HG03045 (cell line): ENCODE measurements around the gene GAREM1.
"Not testable (repeated sequence)": the region's sequence is repeated elsewhere in the genome, so short reads cannot be mapped to it uniquely, and the experiment has no call there.

Source experiments
- ATAC-seq: cut with Tn5 transposase; IDR thresholded peaks from one replicate; pipeline ENCODE4 v1.9.1; 2021; ENCODE audit warnings: mild to moderate bottlenecking, moderate library complexity; ENCODE audit not compliant: unreplicated experiment

GAREM1 gene

DNA sequence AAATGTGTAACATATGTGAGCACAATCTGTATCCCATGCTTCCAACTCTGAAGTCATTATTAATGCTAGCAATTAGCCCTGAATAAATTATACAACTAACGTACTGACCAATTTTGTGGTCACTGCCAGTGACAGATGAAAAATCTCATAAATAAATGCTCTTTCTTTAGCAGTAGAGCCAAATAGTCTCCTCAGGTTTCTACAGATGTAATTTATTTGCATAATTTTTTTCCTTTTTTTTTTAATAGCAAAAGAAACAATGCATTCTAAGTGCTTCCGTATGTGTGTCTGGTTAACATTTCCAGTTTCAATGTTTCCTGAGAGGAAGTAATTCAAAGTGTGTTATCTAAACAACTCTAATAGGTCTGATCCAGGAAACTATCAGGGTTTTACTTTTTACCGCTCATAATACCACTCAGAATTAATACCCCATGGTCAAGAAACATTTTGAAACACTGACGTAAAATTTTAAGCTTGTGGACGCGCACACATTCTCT is 172.5 kb downstream of the GAREM1 start:
- ATAC-seq = no peak

DNA sequence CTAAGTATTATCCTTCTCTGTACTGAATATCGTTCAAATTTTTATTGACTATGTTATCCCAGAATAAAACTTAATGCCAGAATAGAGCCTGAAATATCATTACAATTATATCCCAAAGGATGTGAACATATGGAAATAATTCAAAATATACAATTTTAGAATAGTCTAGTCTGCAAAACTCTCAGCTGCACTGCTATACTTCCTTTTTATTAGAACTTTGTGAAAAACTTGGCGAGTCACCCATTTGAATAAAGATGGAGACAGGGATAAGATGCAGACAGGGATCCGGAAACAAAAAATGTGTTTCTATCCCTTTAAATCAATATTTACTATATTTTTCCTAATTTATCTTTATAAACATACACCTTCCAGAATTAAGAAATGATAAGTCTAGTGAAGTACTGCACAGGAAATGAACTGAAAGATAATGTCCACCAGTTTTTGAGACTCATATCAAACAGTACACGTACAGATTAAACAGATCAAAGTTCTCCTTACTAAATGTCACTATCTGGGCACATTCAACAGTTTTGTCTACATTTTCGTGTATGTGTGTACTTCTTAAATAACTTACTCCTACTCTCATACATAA is 173.0 kb downstream of the GAREM1 start:
- no peak for ATAC-seq

DNA sequence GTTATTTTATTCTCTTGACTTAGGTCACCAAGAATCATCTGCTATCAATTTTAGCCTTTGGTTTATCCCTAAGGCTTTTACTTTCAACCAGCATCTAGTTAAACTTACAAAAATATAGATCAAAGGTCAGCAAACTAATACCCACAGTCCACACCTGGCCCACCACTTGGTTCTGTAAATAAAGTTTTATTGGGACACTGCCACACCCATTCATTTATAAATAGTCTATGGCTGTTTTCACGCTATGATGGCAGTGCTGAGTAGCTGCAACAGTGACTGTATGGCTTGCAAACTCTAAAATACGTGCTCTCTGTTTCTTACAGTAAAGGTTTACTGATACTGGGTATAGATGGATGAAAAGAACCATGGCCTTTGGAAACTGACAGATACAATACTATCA is 173.8 kb downstream of the GAREM1 start:
- no peak for ATAC-seq

DNA sequence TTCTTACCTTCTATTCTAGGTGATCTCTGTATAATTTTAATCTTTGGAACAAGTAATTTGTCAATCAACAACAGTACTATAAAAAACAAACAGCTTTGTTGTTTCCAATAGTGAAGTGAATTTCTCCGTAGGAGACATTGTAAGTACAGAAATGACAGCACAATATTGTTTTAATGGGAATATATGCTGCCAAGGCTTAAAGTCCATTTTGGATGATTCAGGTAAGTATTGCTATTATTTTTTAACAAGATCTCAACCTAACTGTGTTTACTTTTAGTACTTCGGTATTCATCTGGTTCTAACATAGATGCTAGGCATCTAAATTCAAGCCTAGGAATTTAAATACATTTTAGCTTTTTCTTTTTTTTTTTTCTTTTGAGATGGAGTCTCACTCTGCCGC is 175.1 kb downstream of the GAREM1 start:
- ATAC-seq = no peak

DNA sequence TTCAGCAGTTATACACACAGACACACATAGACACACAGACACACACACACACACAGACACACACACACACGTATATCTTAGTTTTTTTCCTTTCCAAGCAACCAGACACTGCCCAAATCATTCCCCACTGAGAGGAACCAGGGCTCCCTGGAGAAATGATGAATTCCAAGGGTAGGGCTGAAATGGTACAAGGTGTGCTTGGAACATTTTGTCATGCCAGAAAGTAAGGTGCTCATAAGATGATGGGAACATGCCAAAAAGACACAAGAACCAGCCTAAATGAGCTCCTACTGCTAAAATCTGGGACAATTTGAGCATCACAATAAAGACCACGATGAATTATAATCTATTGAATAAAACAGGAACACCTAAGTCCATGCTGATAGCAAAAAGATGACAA is 177.6 kb downstream of the GAREM1 start:
- ATAC-seq = no peak

DNA sequence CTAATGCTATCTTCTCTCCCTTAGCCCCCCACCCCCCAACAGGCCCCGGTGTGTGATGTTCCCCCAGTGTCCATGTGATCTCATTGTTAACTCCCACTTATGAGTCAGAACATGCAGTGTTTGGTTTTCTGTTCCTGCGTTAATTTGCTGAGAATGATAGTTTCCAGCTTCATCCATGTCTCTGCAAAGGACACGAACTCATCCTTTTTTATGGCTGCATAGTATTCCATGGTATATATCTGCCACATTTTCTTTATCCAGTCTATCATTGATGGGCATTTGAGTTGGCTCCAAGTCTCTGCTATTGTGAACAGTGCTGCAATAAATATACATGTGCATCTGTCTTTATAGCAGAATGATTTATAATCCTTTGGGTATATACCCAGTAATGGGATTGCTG is 179.1 kb downstream of the GAREM1 start:
- not testable (repeated sequence) for ATAC-seq

DNA sequence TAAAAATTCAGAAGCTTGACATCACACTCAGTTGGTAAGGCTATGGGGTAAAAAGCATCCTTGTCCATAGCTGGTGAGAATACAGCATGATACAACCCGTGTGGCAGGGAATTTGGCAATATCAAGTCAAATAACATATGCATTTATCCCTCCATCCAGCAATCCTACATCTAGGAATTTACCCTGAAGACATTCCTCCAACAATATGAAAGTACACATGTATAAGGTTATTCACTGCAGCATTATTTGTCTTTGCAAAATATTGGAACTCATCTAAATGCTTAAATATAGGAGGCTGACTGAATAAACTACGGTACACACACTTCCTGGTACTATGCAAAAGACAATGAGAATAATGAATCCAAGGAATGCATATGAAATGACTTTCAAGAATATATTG is 179.9 kb downstream of the GAREM1 start:
- ATAC-seq = no peak

DNA sequence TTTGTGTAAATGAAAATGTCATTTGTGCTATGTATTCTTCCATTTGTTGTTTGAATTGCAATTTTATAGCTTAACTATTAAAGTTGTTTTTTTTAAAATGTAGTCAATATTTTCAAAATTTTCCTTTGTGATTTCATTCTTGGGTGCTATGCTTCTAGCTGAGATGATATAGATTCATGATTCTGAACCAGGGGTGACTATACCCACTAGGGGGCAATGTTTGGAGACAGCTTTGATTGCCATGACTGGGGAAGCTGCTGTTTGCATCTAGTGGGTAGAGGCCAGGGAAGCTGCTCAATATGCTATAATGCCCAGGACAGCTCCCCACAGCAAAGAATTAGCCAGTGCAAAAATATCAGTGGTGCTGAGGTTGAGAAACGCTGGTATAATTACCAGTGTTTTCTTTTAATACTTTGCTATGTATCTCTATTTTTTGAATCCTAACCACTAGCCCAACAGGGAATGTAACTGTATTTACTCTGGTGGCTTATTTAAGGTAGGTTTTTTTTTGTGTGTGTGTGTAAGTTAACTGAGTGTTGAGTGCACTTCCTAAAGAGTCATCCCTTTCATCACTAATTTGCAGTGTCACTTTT is 181.1 kb downstream of the GAREM1 start:
- ATAC-seq = no peak

DNA sequence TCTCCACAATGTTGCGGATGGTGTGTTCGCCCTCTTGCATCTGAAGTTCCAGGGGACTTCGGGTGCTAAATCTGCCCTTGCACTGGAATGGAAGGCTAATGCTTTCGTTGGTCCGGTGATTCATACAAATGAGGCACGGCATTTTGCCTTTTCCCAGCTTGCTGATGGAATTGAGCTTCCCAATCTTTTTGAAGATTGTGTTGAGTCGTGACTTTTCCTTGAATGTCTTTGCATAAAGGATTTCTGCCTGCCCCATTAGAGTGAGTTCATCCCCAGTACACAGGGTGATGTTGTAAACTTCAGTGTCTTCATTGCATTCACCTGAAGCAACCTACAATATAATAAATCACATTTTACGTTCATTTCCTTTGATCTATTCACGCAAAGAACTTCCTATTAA is 182.8 kb downstream of the GAREM1 start:
- no peak for ATAC-seq

DNA sequence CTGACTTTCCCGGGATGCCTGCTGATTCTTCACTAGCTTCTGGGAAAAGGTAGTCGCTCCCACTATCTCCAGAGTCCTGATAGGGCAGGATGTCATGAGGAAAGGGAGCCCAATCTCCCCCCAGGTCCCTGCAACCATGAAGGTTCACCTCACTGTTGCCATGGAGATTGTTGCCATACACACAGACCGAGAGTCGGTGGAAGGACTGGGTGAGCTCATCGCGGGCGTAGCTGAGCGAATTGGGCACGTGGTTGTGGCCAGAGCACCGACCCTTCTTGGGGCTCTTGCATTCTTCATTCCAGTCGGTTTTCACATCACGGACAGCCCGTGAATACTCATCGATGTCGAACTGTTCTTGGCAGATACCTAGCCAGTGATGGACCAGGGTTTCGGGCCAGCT is 183.4 kb downstream of the GAREM1 start:
- ATAC-seq = no peak

DNA sequence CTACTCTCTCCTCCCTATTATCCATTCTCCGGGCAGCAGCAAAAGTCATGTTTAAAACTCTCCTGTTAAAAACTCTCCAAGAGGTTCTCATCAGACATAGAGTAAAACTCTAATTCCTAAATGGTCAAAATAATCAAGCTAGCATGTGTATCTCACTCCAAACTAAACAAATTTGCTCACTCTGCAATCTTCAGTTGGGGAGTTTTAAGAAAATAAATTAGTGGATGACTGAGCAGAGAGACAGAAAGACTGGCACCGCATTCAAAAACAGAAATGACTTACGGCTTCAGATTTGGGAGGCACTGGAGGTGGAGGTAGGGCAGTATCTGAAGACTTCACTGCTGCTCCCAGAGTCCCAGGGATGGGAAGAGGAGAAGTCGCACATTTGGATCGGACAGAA is 183.9 kb downstream of the GAREM1 start:
- no peak for ATAC-seq

DNA sequence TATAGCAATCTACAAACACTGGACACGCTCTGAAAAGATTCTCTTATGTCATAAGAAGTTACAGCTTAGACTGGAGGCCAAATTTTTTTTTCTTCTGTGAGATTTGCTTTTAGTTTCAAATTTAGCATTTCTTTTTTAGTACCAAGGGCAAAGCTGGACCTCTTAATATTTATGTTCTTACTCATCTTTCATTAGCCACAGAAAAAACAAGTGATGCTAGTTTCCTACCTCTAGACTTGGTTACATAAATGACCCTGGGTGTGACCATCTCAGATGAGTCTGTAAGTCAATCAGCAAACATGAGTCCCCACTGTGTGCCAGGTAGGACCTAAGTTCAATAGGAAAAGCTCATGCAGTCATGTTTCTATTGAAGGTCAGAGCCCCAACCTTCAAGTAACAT is 186.4 kb downstream of the GAREM1 start:
- ATAC-seq = no peak

DNA sequence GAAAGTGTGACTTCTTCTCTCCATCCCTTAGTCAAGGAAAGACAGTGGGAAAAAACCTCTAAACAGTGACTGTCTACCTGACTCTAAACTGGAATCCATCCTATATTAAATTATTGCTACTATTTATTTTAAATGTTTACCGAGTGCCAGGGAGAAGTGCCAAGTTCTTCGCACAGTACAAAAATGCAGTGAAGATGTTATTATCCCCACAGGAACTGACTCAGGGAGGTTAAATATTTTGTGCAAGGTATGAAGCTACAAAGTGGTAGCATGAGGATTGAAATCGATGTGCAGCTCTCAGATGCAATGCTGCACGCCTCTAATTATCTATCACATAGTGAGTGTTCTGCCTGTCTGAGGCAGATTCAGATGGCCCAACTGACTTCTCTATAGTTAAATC is 189.8 kb downstream of the GAREM1 start:
- no peak for ATAC-seq

DNA sequence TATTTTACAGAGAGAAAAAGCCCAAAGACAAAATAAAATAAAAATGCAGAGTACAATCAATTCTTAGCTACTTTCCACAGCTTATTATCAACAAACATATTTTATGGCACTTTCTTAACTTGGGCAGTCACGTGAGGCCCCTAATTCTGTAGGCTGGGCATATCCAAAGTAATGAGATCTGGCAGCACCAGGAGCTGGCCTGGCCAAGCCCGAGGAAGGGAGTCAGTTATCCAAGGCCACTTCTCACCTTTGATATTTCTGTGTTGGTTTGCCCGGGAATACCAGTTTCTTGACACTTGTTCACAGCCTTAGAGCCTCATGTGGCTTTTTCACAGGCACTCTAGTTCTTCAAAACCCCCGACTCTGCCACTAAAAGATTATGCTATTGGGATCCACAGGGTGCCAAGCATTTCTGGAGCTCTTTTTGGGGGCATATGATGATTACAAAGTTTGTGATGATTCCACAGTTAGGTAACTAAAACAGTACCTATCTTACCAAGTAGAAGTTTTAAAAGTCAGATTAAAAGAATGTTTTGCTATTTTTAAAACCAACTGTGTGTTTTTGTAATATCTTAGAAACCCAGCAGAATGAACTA is 190.4 kb downstream of the GAREM1 start:
- ATAC-seq = no peak

DNA sequence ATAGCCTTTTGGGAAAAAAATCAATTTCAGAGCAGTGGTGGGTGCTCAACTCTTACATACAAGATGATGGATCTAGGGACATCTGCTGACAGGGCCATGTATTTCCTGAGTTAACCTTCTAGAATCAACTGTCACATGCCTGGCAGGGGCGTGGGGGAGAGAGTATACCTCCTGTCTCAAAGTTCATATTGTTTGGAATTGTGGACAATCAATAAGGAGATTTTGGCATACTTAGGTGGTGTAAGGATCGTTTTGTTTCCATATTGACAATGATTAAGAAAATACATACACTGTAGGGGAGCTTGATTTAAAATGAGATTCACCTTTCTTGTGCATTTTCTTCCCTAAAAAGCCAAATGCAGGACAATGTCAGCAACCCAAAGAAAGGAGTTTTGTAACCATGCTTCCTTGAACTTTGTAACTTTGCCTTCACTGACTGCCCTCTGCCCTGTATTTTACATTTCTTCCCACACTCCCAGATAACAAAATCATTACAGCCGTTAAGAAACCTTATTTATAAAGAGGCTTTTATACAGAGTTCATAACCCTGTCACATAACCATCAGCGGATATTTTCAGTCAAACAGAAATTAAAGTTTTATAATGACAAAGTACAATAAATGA is 192.4 kb downstream of the GAREM1 start:
- ATAC-seq = no peak

DNA sequence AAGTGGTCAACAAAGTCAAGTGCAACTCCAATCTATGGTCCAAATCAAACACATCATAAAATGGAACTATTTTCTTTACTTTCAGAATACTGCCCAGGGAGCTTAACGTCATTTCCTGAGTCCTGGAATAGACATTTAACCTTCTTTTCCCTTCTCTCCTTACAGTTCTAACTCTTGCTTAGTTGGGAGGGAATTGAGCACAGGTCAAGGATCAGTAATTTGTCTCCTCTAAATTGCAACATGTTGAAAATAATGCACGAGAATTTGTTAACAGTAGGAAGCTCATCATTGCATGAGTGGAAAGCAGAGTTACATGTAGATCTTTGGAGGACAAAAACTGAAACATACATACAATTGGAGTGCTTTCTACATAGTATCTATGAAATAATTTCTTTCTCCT is 193.1 kb downstream of the GAREM1 start:
- no peak for ATAC-seq

DNA sequence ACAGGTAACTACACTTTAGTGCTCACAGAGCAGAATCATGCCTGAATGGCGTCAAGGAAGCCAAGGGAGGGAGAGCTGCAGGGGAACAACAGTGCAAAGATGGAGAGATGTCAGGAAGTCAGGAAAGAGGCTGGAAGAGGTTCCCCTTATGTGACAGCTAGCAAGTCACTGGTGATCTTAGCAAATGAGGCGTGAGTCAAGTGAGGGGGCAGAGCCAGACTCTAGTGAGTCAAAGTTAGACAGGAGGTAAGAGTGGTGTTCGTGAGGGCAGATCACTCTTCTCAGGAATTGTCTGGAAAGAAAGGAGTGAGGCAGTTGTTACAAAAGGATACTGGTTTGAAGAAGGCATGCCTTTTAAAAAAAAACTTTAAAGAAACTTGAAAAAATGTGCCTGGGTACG is 193.8 kb downstream of the GAREM1 start:
- ATAC-seq = no peak

DNA sequence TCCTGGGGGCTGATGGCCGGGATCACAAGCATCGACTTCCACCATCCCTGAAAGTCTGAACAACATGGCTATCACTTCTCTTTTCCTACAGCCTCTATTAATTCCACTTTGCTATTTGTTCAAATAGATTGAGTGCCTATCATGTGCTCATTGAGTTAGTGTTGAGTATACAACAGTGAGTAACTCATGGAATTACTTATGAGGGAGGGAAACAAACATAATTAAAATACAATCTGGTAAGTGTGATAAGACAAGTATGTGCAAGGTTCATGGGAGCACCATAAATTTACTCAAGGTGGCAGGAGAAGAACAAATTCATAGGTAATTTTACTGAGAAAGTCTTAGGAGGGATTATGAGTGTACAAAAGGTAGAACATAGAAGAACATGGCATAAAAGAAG is 194.4 kb downstream of the GAREM1 start:
- no peak for ATAC-seq

DNA sequence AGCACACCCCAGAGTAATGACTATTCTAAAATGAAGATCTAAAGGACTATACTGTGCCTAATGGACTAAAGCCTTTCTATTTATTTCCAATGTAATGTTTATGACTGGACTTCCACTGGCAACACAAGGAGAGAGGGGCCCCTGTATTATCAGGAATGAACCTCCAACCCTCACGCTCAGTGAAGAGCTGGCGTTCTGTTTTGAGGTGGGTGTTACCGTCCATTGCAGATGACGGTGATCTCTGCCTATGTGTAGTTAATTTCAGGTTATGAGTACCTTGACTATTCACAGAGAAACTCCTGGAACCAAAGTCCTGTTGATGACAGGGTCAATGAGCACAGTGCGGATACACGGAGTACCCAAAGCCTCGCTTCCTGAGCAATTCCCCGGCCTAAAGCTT is 195.5 kb downstream of the GAREM1 start:
- ATAC-seq = no peak

DNA sequence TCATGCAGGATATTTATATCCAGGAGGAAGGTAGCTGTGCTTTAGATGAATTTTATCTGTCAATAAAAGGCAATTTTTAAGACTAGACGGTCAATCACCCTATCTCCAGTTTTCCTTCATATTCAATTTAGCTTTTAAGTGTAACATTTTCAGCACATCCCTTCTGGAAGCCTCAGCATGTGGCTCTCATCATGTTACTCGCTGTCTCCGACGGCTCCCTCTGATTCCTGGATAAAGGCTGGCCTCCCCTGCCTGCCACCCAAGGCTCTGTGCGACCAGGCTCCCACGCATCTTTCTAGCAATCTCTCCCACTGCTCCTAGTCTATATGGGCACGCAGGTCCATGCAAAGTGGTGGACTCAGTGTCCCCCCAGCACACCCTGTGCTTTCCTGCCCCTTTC is 196.4 kb downstream of the GAREM1 start:
- ATAC-seq = no peak

DNA sequence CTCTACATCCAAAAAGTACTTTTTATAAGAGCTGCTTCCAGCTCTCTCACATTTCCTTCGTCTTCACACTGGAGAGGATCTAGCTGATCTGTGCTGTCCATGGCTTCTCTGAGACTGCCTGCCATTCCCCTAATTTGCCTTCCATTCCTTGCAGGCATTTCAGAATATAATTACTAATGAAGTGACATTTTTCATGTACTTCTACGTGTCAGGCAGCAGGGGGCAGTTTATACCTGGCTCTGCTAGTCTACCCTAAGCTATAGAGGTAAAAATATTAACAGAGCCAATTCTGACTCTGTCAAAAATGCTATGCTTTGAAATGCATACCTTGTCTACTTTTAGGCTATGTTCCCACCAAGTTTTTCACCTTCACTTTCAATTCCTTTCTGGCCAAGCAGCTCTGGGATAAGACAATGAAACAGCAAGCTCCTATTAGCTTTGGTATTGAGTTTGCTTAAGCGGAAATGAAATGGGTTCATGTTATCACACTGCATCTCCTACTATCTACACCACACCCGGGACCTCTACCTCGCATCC is 198.9 kb downstream of the GAREM1 start:
- peak; percentile 64 for ATAC-seq

DNA sequence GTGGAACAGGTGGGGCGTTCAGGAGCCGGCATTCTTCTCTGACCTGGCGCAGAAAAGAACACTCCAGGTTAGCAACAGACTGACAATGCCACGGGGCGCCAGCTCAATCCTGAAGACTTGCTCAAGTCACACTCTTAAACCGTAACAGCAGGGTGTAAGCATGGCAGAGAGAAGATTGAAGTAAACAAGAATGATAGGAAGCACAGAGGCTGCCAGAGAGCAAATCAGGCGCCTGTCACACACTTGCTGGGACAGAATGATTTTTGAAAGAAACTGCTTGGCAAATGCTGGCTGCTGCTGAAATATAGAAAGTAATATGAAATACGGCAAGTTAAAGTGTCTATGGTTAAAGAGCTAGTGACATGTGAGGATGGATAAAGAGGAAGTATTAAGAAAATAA is 200.3 kb downstream of the GAREM1 start:
- ATAC-seq = no peak
